HCT116 (cell line): ENCODE results near the gene DIP2B. TPM values are rescaled to one million over a fixed set of nuclear protein-coding genes. Genes with fewer than 3 reads are reported as not detected.
A peak's percentile ranks its signal among the peaks of the same experiment; 100 is the strongest.
"Not testable (repeated sequence)": the region's sequence is repeated elsewhere in the genome, so short reads cannot be mapped to it uniquely, and the experiment has no call there.

Experiments
- ATAC-seq: fragments of 200-7000 bp; cut with Tn5 transposase; 2 replicates; pipeline ENCODE4 v1.9.1; 2020; ENCODE audit warnings: mild to moderate bottlenecking, moderate library complexity
- BruUV-seq: library from RNA; stranded (reverse); fragments of 400-500 nt; replicated peaks from 2 replicates; lab custom pipeline; 2021; lab: Mats Ljungman, UMichigan
- CTCF ChIA-PET: fragments of 300-600 bp; sonication (Branson Sonifier 250); formaldehyde crosslinking; loops from one replicate; lab custom pipeline; 2021; ENCODE audit warnings: antibody characterized with exemption; lab: Charles Lee
- POLR2A ChIA-PET: fragments of 300-600, 350-600 bp; sonication (Branson Sonifier 250); formaldehyde crosslinking; loops from one replicate; lab custom pipeline; 2021; ENCODE audit warnings: antibody characterized with exemption; lab: Charles Lee
- RAD21 ChIA-PET, 2 experiments: fragments of 300-600 bp; sonication (Branson Sonifier 250); formaldehyde crosslinking; loops; one replicate each; lab custom pipeline; 2023; ENCODE audit warnings: low total read pairs in 2 of 2; ENCODE audit not compliant: uncharacterized antibody in 2 of 2, unreplicated experiment in 2 of 2, low non-redundant PET in 1 of 2; lab: Charles Lee
- DNase-seq: peaks from one replicate; pipeline ENCODE4 v3.0.0-alpha.2; 2010; ENCODE audit warnings: low read depth, low spot score
- H2AFZ ChIP-seq: fragments of 200-600 bp; shearing (Covaris generic), sonication (generic); 2 replicates; pipeline ENCODE4 v1.6.1; 2017; ENCODE audit warnings: low read depth, mixed run types, mixed read lengths, antibody characterized with exemption, low read length; ENCODE audit not compliant: poor library complexity, severe bottlenecking
- H3K27ac ChIP-seq: 2 replicates; pipeline ENCODE4 v1.5.1; 2012; ENCODE audit warnings: low read depth, low read length
- H3K27me3 ChIP-seq: fragments of 200-600 bp; sonication (generic); 2 replicates; pipeline ENCODE4 v1.6.1; 2016; ENCODE audit warnings: mixed run types, low read length, mixed read lengths; ENCODE audit not compliant: insufficient read depth
- H3K36me3 ChIP-seq, 2 experiments: fragments of 200-500 bp in 1 of 2; fragments of 200-600 bp in 1 of 2; sonication (Bioruptor generic) in 1 of 2; sonication (generic) in 1 of 2; 2 replicates each; pipeline versions ENCODE4 v1.5.1 to v1.6.1; 2014 to 2016; ENCODE audit warnings: low read length in 2 of 2, inconsistent platforms in 1 of 2, mixed read lengths in 1 of 2, mixed run types in 1 of 2; ENCODE audit not compliant: insufficient read depth in 2 of 2, control insufficient read depth in 1 of 2
- H3K4me1 ChIP-seq, 2 experiments: fragments of 200-600 bp in 1 of 2; sonication (generic) in 1 of 2; 2 replicates each; pipeline versions ENCODE4 v1.5.1 to v1.6.1; 2012 to 2017; ENCODE audit warnings: low read length in 2 of 2, inconsistent platforms in 1 of 2, mild to moderate bottlenecking in 1 of 2, mixed read lengths in 1 of 2, mixed run types in 1 of 2, moderate library complexity in 1 of 2; ENCODE audit not compliant: insufficient read depth in 2 of 2, control insufficient read depth in 1 of 2
- H3K4me2 ChIP-seq: fragments of 200-600 bp; sonication (generic); 2 replicates; pipeline ENCODE4 v1.6.1; 2017; ENCODE audit warnings: mixed run types, low read length, mixed read lengths
- H3K4me3 ChIP-seq, 2 experiments: fragments of 200-600 bp in 1 of 2; sonication (generic) in 1 of 2; replicated peaks in 1 of 2; 2 replicates each; pipeline ENCODE4 v1.5.1; 2011 to 2016; ENCODE audit warnings: low read length in 2 of 2, control low read depth in 1 of 2, low read depth in 1 of 2, mild to moderate bottlenecking in 1 of 2, mixed read lengths in 1 of 2, mixed run types in 1 of 2
- H3K79me2 ChIP-seq: fragments of 200-600 bp; sonication (generic); 2 replicates; pipeline ENCODE4 v1.6.1; 2017; ENCODE audit warnings: mild to moderate bottlenecking, mixed run types, low read length, moderate library complexity, mixed read lengths; ENCODE audit not compliant: insufficient read depth
- H3K9ac ChIP-seq: fragments of 200-600 bp; sonication (generic); 2 replicates; pipeline ENCODE4 v1.6.1; 2016; ENCODE audit warnings: low read length, mixed read lengths
- H3K9me2 ChIP-seq: fragments of 200-600 bp; sonication (generic), shearing (Covaris generic); 2 replicates; pipeline ENCODE4 v1.6.1; 2017; ENCODE audit warnings: mixed run types, mild to moderate bottlenecking, moderate library complexity; ENCODE audit not compliant: insufficient read depth
- H3K9me3 ChIP-seq, 2 experiments: fragments of 200-500 bp in 1 of 2; fragments of 200-600 bp in 1 of 2; sonication (Bioruptor generic) in 1 of 2; sonication (generic) in 1 of 2; 2 replicates each; pipeline ENCODE4 v1.6.1; 2014 to 2017; ENCODE audit warnings: low read length in 2 of 2, mixed read lengths in 2 of 2, inconsistent platforms in 1 of 2, low read depth in 1 of 2, mild to moderate bottlenecking in 1 of 2, mixed run types in 1 of 2, moderate library complexity in 1 of 2; ENCODE audit not compliant: control insufficient read depth in 1 of 2, insufficient read depth in 1 of 2
- H4K20me1 ChIP-seq: fragments of 200-600 bp; sonication (generic), shearing (Covaris generic); 2 replicates; pipeline ENCODE4 v1.6.1; 2017; ENCODE audit warnings: mixed run types, mild to moderate bottlenecking, moderate library complexity; ENCODE audit not compliant: insufficient read depth
- MAX ChIP-seq: IDR thresholded peaks from 2 replicates; pipeline ENCODE4 v1.6.1; 2012
- TCF7L2 ChIP-seq: IDR thresholded peaks from 2 replicates; pipeline ENCODE4 v1.7.0; 2011; ENCODE audit warnings: borderline replicate concordance, inconsistent platforms; ENCODE audit not compliant: insufficient read depth, insufficient read length; ENCODE audit errors: extremely low read depth
- YY1 ChIP-seq: IDR thresholded peaks from 2 replicates; pipeline ENCODE4 v1.6.1; 2011; ENCODE audit warnings: low read length, low read depth, moderate library complexity, mild to moderate bottlenecking; ENCODE audit not compliant: insufficient replicate concordance; ENCODE audit errors: extremely low read depth
- ZFX ChIP-seq: fragments of 450-650 bp; IDR thresholded peaks from 2 replicates; pipeline ENCODE4 v1.6.1; 2017
- intact Hi-C: fragments of 100-400 bp; cut with micrococcal nuclease; formaldehyde crosslinking; loops from 2 replicates; pipeline ENCODE4 v1.10.0; 2022
- total RNA-seq: library from RNA; stranded (reverse); gene quantifications from one replicate; pipeline ENCODE4 v1.2.1, GENCODE V29; 2021; ENCODE audit not compliant: unreplicated experiment

DIP2B gene
- total RNA-seq, 1 experiment from 2014 or later: 32.3 TPM

- Histone ChIP-seq H3K4me2 (peak overlapping the region; percentile 29; the same call in 1 of the 2 replicates), H3K4me1 (peaks cover 52 to 90% of the 10 kb centered on the region in 2 experiments), H3K79me2 (peaks cover 80% of the 10 kb centered on the region), H3K9ac (peak overlapping the region; percentile 5; the same call in 1 of the 2 replicates)
- H3K27me3 ChIP-seq, RAD21 ChIA-PET, DNase-seq, H4K20me1 ChIP-seq, H3K9me2 ChIP-seq, H3K36me3 ChIP-seq, H2AFZ ChIP-seq, BruUV-seq, ATAC-seq, H3K4me3 ChIP-seq, H3K9me3 ChIP-seq, H3K27ac ChIP-seq, CTCF ChIA-PET, intact Hi-C loops: not testable (repeated sequence)
- POLR2A ChIA-PET: interaction anchor here (0.5 to 1.4 kb wide), 3 partner anchors 8 to 42 kb away, joined by 3 to 4 read pairs (median 3); no protein-coding TSS in a partner anchor
These were observed 38.4 kb downstream of the DIP2B start for GRCh38 chr12:50543188-50543587.

GRCh38 chr12:50545213-50545612 is 40.4 kb downstream of the DIP2B start:
- ATAC-seq (peak; percentile 43), DNase-seq (no peak)
- H3K36me3 ChIP-seq: no peaks in the 10 kb centered on the region
- H3K79me2 ChIP-seq: peaks cover 75% of the 10 kb centered on the region
- H3K27me3 ChIP-seq: no peaks in the 10 kb centered on the region
- TF ChIP-seq MAX (no peak), ZFX (no peak), TCF7L2 (no peak), YY1 (no peak)
- POLR2A ChIA-PET: interaction anchor here (0.6 to 0.7 kb wide), 2 partner anchors 10 to 1422 kb away, joined by 3 to 5 read pairs; no protein-coding TSS in a partner anchor
- H2AFZ ChIP-seq: no peak overlapping the region
- H3K4me3 ChIP-seq: peak overlapping the region in 1 of 2 experiments; percentile 35; a peak in 2 of 4 replicates
- BruUV-seq: no TSS peak
- no peaks in the 10 kb centered on the region for H4K20me1 ChIP-seq
- peaks cover 45 to 93% of the 10 kb centered on the region in 2 experiments for H3K4me1 ChIP-seq
- RAD21 ChIA-PET: interaction anchor here (0.7 to 1.0 kb wide), 2 partner anchors 40 to 71 kb away, joined by 3 read pairs; no protein-coding TSS in a partner anchor
- no peaks in the 10 kb centered on the region for H3K9me2 ChIP-seq
- peak overlapping the region; percentile 75 for H3K4me2 ChIP-seq
- no peaks in the 10 kb centered on the region for H3K9me3 ChIP-seq
- intact Hi-C loops: no loop called here
- peak overlapping the region; percentile 27 for H3K9ac ChIP-seq
- CTCF ChIA-PET: interaction anchor here (1.3 kb wide), 1 partner anchor 93 kb away, joined by 3 read pairs; no protein-coding TSS in a partner anchor
- peak overlapping the region; percentile 59 for H3K27ac ChIP-seq
